ENCODE data around the gene GADD45B.
"Not testable (repeated sequence)": the region's sequence is repeated elsewhere in the genome, so short reads cannot be mapped to it uniquely, and the experiment has no call there.

Gene GADD45B

DNA sequence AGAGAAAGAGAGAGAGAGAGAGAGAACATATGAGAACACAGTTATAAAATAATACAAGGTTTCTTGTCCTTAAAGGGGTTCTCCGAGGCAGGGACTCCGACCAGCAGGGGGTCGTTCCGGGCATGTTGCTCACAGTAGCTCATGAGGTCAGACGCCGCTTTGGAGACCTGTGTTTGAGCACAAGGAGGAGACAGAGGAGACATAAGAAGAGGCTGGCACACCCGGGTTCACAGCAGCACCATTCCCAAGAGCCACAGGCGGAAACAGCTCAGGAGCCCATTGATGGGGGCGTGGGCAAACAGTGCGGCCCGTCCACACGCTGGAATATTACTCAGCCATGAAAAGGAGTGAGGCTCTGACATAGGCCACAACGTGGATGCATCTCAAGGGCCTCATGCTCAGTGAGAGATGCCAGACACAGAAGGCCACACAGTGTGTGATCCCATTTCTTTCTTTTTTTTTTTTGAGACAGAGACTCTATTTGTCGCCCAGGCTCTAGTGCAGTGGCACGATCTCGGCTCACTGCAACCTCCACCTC lies 39.1 kb downstream of the GADD45B start:
- DNase-seq (ENCODE audit: low read depth): no peak

DNA sequence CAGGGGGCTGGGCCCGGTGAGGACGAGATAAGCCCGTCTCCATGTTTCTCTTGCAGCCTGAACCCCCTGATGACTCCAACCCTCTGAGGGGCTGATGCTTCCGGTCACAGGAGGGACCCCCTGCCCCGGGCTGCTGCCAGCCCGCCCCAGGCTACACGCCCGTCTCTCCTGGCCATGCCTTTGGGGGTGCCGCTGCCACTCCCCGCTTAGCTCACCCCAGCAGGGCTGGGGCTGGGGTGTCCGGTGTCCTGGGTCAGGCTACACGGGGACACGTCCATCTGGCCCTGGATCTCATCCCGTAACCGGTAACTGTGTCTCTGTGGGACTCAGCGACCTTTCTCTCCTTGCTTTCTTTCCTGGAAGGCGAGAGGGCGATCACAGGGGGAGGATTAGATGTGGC lies 40.8 kb downstream of the GADD45B start:
- DNase-seq (ENCODE audit: low read depth): no peak

DNA sequence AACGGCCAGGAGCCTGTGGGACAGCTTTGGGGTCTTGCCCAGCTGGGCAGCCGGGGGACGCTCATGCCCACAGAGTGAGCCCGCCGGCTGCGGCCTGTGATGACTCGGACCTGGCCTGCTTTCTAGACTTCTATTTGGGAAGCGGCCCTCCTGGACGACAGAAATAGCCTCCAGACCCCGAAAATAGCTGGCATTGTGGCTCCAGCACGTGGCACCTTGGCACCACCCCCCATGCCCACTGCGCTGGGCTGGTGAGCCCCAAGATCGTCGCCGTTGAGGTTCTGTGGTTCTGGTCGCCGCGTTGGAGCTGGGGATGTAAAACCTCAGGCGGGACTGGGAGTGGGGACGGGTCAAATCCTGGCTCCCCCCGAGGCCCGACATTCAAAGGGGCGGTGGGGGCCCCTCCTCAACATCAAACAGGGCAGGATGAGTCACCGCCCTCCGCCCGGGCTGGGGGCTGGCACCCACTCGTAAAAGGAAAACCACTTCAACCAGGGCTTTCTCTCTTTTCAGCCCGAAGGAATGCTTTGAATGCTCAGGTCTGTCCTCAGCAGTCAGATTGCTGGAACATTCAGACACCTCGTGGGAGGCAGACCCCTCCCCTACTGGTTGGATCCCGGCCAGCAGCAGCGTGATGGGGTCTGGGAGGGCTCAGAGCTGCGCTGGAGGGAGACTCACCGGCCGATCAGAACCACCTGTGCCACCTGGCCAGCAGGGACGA lies 42.1 kb downstream of the GADD45B start:
- DNase-seq (ENCODE audit: low read depth): no peak

DNA sequence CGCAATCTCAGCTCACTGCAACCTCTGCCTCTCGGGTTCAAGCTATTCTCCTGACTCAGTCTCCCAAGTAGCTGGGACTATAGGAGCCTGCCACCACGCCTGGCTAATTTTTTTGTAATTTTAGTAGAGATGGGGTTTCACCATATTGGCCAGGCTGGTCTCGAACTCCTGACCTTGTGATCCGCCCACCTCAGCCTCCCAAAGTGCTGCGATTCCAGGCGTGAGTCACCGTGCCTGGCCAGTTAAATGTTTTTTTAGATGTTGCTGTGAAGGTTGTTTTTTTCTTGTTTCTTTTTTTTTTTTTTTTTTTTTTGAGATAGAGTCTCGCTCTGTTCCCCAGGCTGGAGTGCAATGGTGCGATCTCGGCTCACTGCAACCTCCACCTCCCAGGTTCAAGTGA lies 42.9 kb downstream of the GADD45B start:
- DNase-seq (ENCODE audit: low read depth): not testable (repeated sequence)

DNA sequence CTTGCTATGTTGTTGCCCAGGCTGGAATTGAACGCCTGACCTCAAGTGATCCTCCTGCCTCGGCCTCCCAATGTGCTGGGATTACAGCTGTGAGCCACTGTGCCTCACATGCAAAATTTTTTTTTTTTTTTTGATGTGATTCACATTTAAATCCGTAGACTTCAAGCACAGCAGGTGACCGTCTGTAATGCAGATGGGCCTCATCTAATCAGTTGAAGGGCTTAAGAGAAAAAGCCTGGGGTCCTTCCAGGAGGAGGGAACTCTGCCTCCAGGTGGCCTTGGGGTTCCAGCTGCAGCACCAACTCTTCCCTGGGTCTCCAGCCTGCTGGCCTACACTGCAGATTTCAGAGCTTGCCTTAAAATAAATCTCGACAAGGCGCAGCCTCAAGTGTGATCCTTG lies 43.6 kb downstream of the GADD45B start:
- no peak for DNase-seq (ENCODE audit: low read depth)

DNA sequence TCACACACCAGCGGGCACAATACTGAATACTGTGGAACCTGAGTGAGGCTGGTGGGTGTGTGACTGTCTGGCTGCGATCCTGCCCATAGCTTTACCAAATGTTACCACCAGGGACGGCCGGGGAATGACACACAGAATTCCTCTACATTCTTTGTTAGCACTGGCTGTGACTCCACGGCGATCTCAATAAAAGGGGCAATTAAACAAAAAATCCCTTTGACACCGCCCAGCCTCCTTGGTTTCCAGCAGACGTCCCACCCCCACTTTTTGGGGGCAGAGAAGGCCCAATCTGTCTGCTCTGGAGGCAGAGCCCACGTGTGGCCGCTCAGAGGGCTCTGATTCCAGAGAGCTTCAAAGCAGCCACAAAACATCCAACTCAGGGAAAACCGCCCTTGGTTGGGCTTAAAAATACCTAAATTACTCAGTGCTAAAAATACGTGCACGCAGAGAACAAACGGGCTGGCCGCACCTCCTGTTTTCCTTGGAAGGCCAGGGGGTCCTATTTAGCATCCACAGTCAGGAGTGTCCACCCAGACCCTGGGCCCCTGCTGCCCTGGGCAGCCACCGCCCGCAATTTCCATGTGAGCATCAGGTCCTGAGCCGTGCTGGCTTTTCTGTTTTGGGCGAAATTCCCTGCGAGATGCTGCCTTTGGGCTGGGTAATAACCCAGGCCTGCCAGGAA lies 47.8 kb downstream of the GADD45B start:
- no peak for DNase-seq (ENCODE audit: low read depth)

DNA sequence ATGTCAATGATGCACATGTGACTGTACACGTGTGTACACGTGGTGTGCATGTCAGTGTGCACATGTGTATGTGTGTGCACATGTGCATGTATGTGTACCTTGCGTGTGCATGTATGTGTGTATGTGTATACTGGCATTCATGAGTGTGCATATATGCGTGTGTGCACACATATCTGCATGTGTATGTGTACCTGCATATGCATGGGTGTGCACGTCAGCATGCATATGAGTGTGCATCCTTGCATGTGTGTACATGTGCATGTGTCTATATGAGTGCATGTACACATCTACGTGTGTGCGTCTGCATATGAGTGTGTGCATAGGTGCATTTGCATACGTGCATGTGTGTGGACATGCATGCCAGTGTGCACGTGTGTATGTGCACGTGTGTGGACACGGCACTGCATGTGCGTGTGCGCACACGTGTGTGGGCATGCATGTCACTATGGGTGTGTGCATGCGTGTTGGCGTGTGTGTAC lies 48.5 kb downstream of the GADD45B start:
- no peak for DNase-seq (ENCODE audit: low read depth)

DNA sequence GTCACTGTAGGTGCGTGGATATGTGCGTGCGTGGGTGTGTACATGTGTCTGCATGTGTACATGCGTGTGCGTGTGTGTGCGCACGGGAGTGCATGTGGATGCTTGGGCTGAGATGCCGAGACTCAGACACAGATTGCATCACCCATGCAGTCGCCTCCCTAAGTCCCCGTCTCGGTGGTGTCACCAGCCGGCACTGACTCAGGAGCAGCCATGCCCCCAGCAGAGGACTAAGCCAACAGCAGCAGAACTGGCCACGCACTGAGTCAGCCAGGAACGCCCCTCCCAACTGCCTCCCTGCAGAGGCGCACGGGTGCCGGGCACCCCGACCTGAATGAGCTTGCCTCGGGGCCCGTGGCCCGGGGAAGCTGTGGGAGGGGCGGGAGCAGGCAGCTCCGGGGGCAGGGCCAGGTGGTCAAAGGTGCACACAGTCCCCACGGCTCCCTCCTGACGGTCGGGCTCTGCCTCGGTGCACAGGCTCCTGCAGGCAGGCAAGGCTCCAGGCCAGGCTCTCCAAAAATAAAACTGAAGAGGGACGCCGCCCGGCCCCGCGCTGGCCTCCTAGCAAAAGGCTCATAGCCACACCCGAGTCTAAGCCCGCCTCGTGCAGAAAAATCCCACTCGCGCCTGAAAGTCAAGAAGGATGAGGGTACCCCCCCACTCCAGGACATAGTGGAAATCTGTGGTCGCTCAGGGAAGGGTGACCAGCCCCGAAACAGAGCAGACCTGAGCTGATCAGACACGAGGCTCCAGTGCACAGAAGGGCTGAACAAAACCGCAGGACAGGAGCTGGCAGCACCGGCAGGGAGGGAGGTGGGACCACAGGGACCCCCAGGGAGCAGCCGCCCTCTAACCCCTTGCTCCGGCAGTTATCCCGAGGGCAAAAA lies 49.2 kb downstream of the GADD45B start:
- no peak for DNase-seq (ENCODE audit: low read depth)

DNA sequence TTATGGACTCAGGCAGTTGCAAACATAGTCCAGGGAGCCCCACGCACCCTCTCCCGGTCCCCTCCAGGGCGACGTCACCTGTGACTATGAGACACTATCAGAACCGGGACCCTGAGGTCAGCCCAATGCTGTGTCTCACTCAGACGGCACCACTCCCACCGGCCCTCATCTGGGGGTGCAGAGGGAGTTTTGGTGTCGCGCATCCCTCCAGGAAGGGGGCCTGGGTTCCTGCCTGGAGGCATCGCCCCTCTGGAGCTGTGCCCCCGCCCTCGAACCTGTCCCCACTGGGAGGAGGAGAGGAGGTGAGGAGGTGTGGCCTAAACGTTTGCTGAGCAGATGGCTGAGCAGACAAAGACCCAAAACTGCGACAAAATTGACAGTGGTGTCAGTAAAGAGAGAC lies 51.2 kb downstream of the GADD45B start:
- no peak for DNase-seq (ENCODE audit: low read depth)

DNA sequence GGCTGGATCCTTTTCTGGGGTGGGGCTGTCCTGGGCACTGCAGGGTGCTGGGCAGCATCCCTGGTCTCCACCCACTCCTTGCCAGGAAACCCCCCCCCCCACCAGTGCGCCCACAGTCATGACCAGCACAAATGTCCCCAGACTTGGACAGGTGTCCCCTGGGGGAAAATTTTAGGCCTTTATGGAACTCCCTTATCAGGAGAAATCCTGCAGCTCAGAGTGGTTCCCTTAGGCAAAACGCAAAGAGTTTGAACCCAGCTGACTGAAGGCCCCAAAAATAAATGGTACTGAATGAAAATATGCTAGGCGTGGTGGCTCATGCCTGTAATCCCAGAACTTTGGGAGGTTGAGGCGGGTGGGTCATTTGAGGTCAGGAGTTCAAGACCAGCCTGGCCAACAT lies 51.8 kb downstream of the GADD45B start:
- no peak for DNase-seq (ENCODE audit: low read depth)

Data from stimulated activated CD8-positive, alpha-beta memory T cell treated with anti-CD3 and anti-CD28 coated beads, Interleukin-4, amount 100 ng/mL, for 24 hours (primary cell).